HL-60/S4 treated with retinoic acid at 250 ng/mL for 4 days and 3 days (cell line): ENCODE measurements around the gene ANO1.

Source experiments
- in situ Hi-C: fragments of 300-500 bp; cut with MboI; formaldehyde crosslinking; loops from 2 replicates; pipeline ENCODE4 v1.7.0; 2022; ENCODE audit warnings: low sequenced_read_pairs

ANO1 gene

DNA sequence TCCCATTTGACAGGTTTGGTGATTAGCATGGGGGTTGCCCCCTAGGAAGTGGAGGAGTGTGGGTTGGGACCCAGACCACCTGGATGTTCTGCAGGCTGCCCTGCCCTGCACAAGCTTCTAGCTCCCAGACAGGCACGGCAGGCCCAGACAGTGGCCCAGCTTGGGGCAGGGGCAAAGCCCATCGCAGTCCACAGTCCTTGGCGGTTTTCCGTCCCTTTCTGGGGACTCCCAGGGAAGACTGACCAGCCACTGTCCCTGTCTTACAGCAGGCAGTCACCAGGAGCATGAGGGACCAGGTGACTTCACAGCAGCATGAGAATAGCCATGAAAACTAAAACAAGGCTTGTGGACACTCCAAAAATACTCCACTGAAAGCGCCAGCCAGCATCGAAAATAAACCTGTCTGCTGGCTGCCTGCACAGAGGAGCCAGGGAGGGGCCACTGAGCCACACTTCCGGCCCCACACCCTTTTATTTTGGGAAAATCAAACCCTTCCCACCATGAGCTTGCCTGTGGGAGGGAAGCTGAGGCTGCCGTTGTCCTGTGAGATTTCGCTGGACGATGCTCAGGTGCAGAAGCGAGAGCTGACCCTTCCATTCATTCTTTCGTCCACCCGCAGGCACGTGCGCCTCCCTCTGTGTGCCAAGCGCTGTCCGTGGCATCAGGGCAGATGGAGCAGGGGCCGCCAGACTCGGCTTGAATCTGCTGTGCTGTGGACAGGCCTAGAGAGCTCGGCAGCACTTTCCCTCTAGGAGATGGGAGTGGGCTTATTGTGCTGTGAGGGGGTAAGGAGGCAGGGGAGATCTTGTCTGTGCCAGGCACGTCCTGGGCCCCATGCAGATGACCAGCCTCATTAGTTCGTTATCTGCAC, 153.0 kb downstream of the ANO1 start:
- in situ Hi-C loops, result no loop called here

- in situ Hi-C loops, result no loop called here
Observed at GRCh38 chr11:70233034-70233433, 154.9 kb downstream of the ANO1 start.

DNA sequence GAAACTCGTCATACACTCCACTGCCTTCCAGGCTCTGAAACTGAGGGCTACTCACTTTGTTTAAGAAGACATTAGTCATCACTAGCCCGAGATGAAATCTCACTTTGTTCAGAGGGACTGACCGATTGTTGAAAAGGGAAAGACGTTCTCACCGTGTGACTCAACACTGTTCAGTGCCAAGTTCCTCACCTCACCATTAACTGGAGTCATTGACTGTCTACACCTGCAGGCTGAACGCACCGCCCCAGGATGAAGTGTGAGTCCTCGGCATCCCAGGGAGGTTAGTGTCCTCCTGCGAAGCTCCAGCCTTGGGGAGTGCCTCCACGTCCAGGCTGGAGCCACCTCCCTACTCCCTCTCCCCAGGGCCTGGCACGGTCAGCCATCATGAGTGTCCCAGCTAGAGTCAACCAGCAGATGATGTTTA, 155.4 kb downstream of the ANO1 start:
- in situ Hi-C loops, result no loop called here

- in situ Hi-C loops, result no loop called here
Observed at GRCh38 chr11:70233962-70234361, 155.8 kb downstream of the ANO1 start.
